Effector memory CD4-positive, alpha-beta T cell (primary cell): ENCODE results near the gene GAS6.

Source experiments
- DNase-seq, 3 donors: peaks; one replicate each; pipeline ENCODE4 v3.0.0-alpha.2; 2020
- H3K27ac ChIP-seq: 2 replicates; pipeline ENCODE4 v1.7.0; 2013; ENCODE audit warnings: mild to moderate bottlenecking, low read length, moderate library complexity; ENCODE audit not compliant: insufficient read depth, poor library complexity, severe bottlenecking
- H3K27me3 ChIP-seq: replicated peaks from 2 replicates; pipeline ENCODE4 v1.7.0; 2013; ENCODE audit warnings: mild to moderate bottlenecking, low read length; ENCODE audit not compliant: insufficient read depth, control insufficient read depth, poor library complexity, severe bottlenecking
- H3K36me3 ChIP-seq: 2 replicates; pipeline ENCODE4 v1.7.0; 2013; ENCODE audit warnings: mild to moderate bottlenecking, low read length, moderate library complexity; ENCODE audit not compliant: control insufficient read depth, insufficient read depth
- H3K4me1 ChIP-seq: 2 replicates; pipeline ENCODE4 v1.7.0; 2013; ENCODE audit warnings: low read length, mild to moderate bottlenecking; ENCODE audit not compliant: control insufficient read depth, insufficient read depth, poor library complexity, severe bottlenecking
- H3K4me3 ChIP-seq: 2 replicates; pipeline ENCODE4 v1.7.0; 2013; ENCODE audit warnings: low read length, low read depth, mild to moderate bottlenecking; ENCODE audit not compliant: insufficient read depth, poor library complexity, severe bottlenecking
- H3K9me3 ChIP-seq: 2 replicates; pipeline ENCODE4 v1.7.0; 2013; ENCODE audit warnings: mild to moderate bottlenecking, low read length, moderate library complexity; ENCODE audit not compliant: control insufficient read depth

GAS6 gene

DNA sequence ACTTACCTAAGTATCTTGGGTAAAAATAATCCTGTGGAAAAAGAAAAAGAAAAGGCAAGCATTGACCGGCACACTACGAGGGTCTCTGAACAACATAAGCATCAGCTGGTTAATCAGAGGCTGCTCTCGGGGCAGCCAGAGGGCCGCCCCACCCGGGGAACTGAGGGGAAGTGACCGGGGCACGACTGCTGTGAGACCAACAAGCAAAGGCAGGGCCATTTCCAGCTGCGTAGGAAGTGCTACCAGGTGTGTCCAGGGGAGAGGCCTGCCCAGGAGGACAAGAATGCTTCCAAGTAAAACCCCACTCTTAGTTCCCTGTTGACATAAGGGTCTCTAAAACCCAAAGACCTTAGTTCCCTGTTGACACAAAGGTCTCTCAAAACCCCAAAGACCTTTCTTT, 15.9 kb downstream of the GAS6 start:
- Histone ChIP-seq H3K4me3 (no peak overlapping the region), H3K36me3 (no peaks in the 10 kb centered on the region), H3K27me3 (no peaks in the 10 kb centered on the region), H3K27ac (no peak overlapping the region), H3K4me1 (peaks cover 22% of the 10 kb centered on the region), H3K9me3 (no peaks in the 10 kb centered on the region)
- DNase-seq: no peak

DNA sequence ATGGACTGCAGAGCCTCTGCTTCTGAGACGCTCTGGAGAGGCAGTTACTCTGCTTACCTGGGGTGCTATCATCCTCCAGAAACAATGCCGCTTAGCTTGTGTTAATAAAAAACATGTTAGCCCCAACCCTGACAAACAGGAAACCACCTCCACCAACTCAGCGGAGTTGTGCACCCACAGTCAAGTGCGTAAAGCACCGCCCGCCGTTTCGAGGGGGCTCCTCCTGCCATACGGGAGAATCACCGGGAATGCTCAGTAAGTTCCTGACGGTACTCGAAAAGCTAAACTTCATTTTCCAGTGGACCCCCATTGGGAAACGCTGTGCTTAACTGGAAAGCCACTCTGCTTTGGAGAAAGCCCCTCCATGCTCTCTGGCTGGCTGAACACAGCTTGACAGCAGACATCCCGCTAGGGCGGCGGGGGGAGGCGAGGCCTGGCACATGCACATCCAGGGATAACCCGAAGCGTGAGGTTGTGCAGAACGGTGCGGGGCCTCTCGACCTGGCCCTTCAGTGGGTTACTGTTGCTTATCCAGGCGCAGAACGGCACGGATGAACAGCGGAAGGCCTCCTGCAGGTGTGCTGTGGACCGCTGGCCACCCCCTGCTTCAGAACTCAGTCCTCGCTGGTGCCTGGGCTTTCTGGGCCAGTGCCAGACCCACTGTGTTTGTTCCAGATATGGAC, 17.1 kb downstream of the GAS6 start:
- Histone ChIP-seq H3K27me3 (no peaks in the 10 kb centered on the region), H3K36me3 (no peaks in the 10 kb centered on the region), H3K4me3 (peak overlapping the region; percentile 31), H3K27ac (no peak overlapping the region), H3K9me3 (no peaks in the 10 kb centered on the region), H3K4me1 (peaks cover 25% of the 10 kb centered on the region)
- DNase-seq: no peak

DNA sequence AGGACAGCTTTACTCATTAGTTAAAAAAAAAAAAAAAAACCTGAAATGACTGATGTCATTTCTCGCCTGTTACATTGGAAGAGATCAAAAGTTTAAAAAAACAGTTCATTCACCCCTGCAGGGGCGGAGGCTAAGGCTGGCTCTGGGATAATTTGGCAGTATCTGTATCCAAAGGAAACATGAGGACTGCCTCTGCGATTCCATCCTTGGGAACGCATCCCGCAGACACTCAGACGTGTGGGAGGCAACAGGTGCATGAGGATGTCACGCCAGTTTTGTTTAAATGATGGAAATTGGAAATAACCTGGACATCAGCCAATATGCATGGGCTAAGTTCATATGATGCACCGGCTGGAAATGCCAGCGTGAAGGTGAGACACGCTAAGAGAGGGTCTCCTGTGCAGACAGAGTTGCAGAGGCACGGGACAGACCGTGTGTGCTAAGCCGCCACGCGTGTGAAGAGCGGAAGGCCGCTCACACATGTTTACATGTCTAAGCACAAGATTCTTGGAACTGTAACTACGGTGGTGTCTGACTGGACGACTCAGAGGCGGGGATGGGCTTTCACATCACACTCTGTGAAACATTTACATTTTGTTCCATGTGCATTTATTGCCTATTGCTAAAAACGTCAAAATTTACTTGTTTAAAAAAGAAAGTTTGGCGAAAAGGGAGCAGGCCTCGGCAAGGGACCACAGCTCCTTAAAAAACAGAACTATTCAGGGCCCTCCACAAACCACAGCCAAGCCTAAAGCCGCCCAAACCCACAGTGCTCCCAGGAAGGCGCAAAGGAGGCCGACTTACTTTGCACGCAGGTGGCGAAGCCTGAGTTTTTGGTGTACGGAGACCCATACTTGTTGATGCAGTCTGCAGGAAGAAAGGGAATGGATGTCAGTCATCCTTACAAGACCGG, 17.9 kb downstream of the GAS6 start:
- no peaks in the 10 kb centered on the region for H3K9me3 ChIP-seq
- no peak overlapping the region for H3K27ac ChIP-seq
- peak overlapping the region; percentile 31 for H3K4me3 ChIP-seq
- peaks cover 27% of the 10 kb centered on the region for H3K4me1 ChIP-seq
- no peaks in the 10 kb centered on the region for H3K36me3 ChIP-seq
- H3K27me3 ChIP-seq: no peaks in the 10 kb centered on the region
- no peak for DNase-seq

DNA sequence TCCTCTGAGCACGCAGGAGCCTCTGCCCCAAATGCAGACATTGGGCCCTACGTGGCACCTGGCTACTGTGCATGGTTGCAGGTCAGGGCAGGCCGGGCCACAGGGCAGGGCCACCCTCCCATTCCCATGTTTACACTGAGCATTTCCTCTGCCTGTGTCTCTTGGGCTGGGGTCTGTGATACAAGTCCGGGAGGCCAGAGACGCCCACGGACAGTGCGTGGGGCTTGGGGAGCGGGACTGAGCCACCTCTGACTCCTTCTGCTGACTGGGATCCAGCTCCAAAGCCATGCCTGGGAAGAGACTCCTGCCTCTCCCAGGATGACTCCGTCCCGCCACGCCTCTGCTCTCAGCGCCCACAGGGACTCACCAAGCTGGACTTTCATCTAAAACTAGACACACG, 18.8 kb downstream of the GAS6 start:
- no peaks in the 10 kb centered on the region for H3K36me3 ChIP-seq
- H3K4me1 ChIP-seq: peaks cover 32% of the 10 kb centered on the region
- H3K4me3 ChIP-seq: no peak overlapping the region
- no peaks in the 10 kb centered on the region for H3K27me3 ChIP-seq
- H3K9me3 ChIP-seq: no peaks in the 10 kb centered on the region
- no peak overlapping the region for H3K27ac ChIP-seq
- DNase-seq: no peak

DNA sequence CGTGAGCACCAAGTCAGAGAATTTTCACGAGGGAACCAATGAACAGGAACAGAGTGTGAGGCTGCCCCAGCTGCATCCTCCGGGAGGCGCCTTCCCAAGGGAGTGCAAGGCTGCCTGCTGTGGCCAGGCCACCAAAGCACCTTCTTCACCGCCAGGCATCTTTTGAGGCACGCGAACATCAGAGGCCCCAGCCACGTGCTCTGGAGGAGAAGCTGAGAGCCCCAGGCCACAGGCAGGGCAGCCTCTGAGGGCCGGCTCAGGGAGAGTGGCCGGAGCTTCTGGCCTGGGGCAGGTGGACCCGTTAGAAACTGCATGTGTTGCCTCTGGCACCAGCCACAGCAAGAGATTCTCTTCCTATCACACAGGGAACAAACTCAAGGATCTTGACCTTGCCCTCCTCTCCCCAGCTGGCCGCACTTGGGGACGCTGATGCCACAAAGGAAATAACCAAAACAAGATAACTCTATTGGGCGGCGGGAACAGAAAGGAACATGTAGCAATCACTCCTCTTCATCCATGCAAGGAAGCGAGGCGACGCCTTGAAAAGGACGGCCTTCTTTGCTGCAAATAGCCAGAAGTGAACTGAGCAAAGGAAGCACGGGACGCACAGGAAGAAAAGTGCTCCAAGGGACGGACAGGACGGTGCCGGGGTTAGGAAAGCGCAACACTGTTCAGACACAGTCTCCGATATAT, 19.9 kb downstream of the GAS6 start:
- DNase-seq: no peak
- Histone ChIP-seq H3K4me3 (no peak overlapping the region), H3K27me3 (no peaks in the 10 kb centered on the region), H3K4me1 (peaks cover 32% of the 10 kb centered on the region), H3K9me3 (no peaks in the 10 kb centered on the region), H3K36me3 (no peaks in the 10 kb centered on the region), H3K27ac (no peak overlapping the region)

DNA sequence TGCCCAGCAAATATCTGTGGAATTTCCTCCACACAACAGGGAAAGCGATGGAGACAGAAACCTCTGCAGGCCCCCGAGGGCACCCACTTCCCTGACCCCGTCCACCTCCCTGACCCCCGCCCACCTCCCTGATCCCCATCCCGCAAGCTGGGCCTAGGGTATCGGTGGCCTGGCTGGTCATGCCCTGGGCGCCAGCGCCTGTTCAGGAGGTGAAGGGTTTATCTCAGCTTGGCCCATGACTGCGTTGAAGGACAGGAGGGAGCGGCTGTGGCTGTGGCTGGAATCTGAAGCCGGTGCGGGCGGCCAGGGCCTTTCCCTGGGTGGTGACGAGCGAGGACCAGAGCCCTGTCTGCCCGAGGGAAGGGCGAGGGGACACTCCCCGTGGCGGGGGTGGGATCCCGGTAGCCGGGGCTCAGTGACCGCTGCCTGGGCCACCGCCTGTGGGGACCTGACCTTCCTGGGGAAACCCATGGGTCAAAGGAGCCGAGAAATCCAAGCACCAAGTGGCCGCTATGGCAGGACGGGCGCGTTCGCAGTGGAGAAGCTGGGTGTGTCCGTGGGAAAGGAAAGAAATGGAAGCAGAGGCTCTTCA, 20.7 kb downstream of the GAS6 start:
- Histone ChIP-seq H3K4me1 (peaks cover 32% of the 10 kb centered on the region), H3K36me3 (no peaks in the 10 kb centered on the region), H3K27me3 (no peaks in the 10 kb centered on the region), H3K27ac (no peak overlapping the region), H3K4me3 (no peak overlapping the region), H3K9me3 (no peaks in the 10 kb centered on the region)
- no peak for DNase-seq

DNA sequence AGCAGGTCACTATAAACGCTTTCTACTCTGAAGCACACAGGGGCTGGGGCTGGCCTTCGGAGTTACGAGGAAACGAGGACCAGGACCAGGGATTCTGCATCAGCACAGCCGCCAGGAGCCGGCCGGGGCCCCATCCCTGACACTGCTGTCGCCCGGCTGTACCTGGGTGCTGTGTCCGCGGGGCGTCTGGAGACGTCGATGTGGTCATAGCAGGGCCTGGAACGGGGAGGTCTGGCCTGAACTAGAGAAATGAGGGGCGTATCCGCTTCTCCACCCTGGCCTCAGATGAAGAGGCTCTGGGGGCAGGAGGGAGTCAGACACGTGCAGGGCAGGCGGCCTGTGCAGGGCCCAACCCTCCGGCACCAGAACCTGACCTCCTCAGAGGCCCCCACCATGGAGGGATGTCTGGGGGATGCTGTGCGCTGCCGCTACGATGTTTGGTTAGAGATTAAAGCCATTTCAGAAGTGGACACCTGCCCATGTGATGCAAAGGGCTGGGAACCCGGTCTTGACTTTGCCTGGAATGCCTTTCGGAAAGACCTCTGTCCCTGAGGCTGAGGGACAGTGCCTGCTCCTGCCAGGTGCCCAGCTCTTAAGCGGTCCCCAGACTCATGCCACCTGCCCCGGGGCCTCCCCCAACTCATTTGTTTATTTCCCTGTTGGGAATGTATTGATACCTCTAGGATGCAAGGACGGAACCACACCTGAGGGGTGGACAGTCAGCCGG, 21.4 kb downstream of the GAS6 start:
- peaks cover 32% of the 10 kb centered on the region for H3K4me1 ChIP-seq
- no peaks in the 10 kb centered on the region for H3K9me3 ChIP-seq
- no peaks in the 10 kb centered on the region for H3K27me3 ChIP-seq
- DNase-seq: no peak
- no peak overlapping the region for H3K27ac ChIP-seq
- no peaks in the 10 kb centered on the region for H3K36me3 ChIP-seq
- H3K4me3 ChIP-seq: no peak overlapping the region

DNA sequence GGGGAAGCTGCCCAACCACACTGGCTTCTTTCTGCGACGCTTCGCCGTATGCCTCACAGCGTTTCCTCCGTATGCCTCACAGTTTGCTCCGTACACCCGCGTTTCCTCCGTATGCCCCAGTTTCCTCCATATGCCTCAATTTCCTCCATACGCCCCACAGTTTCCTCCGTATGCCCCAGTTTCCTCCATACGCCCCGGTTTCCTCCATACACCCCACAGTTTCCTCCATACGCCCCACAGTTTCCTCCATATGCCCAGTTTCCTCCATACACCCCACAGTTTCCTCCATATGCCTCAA, 22.6 kb downstream of the GAS6 start:
- Histone ChIP-seq H3K36me3 (no peaks in the 10 kb centered on the region), H3K27me3 (no peaks in the 10 kb centered on the region), H3K4me1 (peaks cover 27% of the 10 kb centered on the region), H3K4me3 (no peak overlapping the region), H3K9me3 (no peaks in the 10 kb centered on the region), H3K27ac (no peak overlapping the region)
- no peak for DNase-seq

DNA sequence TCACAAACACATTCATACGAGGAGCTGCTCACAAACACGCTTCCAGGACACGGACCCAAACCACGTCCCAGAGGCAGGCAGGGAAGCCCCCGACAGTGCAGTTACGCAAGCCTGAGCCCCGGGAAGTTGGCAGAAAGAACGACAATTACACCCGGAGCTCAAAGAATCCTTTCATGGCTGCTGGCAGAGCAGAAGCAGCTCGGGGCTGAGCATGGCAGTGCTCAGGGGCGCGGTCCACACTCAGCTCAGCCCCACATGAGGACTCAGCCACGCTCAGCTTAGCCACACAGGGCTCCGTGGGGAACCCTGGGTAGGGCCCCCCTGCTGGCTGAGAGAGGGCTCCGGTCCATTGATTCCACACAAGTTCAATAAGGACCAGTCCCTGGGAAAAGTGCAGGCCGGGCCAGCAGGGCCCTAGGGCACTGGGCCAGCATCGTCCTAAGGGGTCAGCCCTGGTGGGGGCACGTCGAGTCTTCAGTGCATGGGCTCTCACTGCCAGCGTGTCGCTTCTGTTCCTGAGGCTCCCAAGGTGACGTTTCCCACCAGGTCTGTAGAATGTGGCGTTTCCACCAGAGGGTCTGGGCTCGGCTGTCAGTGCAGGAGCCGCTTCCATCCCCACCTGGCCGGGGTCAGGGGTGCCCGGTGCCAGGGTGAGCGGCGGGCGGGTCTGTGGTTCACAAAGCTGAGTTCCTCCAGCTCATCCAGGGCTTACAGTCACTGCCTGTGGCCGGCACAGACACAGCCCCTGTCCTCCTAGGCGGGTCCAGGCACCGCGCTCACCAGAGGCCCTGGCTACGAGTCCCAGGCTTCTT, 23.1 kb downstream of the GAS6 start:
- H3K4me3 ChIP-seq: no peak overlapping the region
- H3K4me1 ChIP-seq: peaks cover 21% of the 10 kb centered on the region
- no peak overlapping the region for H3K27ac ChIP-seq
- H3K27me3 ChIP-seq: no peaks in the 10 kb centered on the region
- H3K9me3 ChIP-seq: no peaks in the 10 kb centered on the region
- DNase-seq: no peak
- no peaks in the 10 kb centered on the region for H3K36me3 ChIP-seq
